ENCODE results near the gene ADPRHL1.

Gene ADPRHL1

DNA sequence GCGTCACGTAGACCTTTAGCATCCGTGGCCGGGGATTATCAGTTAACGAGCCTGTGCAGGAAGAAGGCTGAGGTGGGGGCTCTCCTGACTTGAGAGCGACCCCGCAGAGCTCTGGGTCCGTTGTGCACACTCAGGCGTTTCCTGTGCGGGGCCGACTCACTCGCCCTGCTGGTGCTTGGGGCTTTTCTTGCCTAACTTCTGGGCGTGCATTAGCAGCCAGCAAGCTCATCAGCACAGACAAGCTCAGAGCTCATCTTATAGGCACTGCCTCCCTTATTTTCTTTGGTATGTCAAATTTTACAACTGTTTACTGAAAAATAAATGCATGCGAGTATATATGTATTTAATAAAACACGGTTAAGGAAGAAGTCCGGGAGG is 23.7 kb downstream of the ADPRHL1 start:
- TF ChIP-seq, protein P1, sequence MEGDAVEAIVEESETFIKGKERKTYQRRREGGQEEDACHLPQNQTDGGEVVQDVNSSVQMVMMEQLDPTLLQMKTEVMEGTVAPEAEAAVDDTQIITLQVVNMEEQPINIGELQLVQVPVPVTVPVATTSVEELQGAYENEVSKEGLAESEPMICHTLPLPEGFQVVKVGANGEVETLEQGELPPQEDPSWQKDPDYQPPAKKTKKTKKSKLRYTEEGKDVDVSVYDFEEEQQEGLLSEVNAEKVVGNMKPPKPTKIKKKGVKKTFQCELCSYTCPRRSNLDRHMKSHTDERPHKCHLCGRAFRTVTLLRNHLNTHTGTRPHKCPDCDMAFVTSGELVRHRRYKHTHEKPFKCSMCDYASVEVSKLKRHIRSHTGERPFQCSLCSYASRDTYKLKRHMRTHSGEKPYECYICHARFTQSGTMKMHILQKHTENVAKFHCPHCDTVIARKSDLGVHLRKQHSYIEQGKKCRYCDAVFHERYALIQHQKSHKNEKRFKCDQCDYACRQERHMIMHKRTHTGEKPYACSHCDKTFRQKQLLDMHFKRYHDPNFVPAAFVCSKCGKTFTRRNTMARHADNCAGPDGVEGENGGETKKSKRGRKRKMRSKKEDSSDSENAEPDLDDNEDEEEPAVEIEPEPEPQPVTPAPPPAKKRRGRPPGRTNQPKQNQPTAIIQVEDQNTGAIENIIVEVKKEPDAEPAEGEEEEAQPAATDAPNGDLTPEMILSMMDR (conservative IDR thresholded peaks at IDR 0.05): no peak
- H3K27ac ChIP-seq: no peak overlapping the region

DNA sequence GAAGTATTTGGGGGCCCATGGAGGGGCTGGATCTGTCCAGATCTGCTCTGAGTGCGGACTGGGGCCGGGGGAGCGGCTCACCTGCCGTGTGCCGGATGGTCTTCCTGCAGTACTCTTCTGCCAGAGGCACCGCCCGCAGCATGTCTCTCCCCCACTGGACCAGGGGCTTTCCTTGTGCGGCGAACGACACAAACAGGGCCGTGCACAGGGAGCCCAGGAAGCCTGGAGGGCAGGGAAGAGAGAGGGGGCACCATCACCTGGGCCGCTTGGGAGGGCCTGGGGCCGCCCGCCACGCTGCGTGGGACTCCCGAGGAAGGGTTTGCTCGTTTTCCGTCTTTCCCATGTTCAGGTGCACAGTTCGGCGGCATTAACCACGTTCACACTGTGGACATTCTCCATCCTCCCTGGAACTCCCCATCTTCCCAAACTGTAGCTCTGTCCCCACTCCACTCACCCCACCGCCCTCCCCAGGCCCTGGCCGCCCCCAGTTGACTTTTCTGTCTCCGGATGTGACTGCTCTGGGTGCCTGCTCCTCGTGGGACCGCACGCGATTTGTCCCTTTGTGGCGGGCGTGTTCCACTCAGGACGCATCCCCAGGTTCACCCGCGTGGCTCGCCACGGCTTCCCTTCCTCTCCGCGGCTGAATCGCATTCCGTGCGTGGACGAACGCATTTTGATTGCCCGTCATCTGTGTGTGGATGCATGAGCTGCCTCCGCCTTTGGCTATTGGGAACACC is 24.2 kb downstream of the ADPRHL1 start:
- H3K27ac ChIP-seq: no peak overlapping the region
- TF ChIP-seq, protein P1 (conservative IDR thresholded peaks at IDR 0.05): no peak

DNA sequence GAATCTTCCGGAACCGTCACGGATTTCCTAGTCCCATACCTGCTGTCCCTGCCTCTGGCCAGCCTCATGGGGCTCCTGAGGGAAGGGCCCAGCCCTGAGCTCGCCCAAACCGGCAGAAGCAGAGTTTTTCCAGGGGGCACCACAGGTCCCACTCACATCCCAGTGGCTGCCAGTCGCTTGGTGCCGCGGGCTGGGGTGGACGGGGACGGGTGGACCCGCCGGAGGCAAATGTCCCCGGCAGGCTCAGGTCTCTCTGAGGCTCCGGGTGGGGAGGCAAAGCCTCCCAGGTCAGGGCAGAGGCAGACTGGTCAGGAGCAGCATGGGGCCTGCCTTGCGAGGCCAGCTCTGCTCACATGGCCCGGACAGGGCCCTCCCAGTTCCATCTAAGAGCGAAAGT is 24.8 kb downstream of the ADPRHL1 start:
- TF ChIP-seq, protein P1 (conservative IDR thresholded peaks at IDR 0.05): no peak
- no peak overlapping the region for H3K27ac ChIP-seq

DNA sequence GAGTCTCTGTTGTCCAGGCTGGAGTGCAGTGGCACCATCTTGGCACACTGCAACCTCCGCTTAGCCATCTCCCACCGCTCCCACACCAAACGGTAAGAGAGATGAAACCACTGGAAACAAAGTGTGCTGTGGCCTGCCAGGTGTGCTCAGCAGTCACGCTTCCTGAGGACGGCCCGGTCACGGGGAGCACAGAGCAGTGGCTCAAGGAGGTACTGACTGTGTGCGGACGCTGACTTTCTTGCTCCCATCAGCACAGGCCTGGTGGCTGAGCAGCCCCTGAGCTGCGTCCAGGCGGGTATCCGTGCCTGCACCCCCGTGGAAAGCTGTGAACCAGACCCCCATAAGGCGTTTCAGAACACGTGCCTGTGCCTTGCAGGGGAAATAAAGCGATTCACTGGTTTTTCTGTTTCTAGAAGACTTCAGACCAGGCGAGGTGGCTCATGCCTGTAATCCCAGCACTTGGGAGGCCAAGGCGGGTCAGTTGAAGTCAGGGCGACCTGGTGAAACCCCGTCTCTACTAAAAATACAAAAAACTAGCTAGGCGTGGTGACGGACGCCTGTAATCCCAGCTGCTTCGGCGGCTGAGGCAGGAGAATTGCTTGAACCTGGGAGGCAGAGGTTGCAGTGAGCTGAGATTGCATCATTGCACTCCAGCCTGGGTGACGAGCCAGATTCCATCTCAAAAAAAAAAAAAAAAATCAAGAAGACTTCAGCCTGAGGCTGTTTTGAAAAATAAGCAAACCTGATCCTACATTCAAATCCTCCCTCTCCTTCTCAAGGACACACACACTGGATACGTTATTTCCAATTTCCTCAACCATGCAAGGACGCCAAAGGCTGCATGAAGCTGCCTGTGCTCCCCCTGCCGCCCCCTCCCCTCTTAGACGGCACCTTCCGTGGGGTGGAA is 25.5 kb downstream of the ADPRHL1 start:
- H3K27ac ChIP-seq: no peak overlapping the region
- TF ChIP-seq, protein P1 (conservative IDR thresholded peaks at IDR 0.05): no peak

DNA sequence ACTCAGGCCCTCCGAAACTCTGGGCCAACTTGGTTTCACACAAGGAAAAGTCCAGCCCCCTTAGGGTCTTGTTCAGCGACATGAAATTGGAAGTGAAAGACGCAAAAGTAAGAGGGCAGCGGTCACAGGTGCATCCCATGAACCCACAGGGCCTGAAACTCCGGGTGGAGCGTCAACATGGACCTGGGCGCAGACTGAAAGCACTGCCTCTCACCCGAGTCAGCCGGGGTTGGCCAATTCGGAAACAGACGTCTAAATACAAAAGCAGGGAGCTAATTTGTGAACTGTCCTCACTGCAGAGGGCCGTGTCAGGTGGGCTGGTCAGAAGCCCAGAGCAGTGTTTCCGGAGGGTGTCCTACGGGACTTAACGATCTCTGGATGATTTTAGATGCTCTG is 26.7 kb downstream of the ADPRHL1 start:
- TF ChIP-seq, protein P1 (conservative IDR thresholded peaks at IDR 0.05): no peak
- H3K27ac ChIP-seq: no peak overlapping the region

DNA sequence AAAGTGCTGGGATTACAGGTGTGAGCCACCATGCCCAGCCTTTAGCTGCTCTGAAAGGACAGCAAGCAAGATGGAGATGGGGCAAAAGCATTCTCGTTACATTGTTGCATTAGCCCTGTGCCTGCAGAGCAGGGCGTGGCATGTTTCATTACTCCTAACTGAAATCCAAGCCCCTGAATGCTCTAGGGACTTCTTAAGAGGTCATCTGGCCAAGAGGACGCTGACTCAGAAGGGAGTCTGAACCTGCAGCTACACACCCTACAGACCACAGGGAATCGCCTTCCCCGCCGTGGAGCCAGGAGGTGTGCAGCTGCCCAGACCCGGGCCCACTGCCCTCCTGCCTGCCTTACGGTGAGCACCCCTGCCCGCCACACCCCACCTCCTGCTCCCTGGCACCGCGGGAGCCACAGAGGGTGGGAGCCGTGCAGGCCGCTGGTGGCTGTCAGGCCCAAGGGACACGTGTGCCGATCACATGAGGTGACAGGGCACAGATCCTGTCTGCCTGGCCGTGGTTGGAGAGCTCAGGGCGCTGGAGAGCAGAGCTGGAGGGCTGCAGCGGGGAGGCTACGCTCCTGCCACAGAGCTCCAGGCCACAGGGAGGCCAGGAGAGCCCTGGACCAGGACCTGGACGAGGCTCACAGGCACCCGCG is 27.2 kb downstream of the ADPRHL1 start:
- TF ChIP-seq, protein P1 (conservative IDR thresholded peaks at IDR 0.05): no peak
- no peak overlapping the region for H3K27ac ChIP-seq
